HG03460 (cell line): ENCODE data around the gene TAB2.
A peak's percentile ranks its signal among the peaks of the same experiment; 100 is the strongest.
"Not testable (repeated sequence)": the region's sequence is repeated elsewhere in the genome, so short reads cannot be mapped to it uniquely, and the experiment has no call there.

Experiments used
- ATAC-seq: cut with Tn5 transposase; IDR thresholded peaks from one replicate; pipeline ENCODE4 v1.9.1; 2021; ENCODE audit not compliant: unreplicated experiment

TAB2 gene

DNA sequence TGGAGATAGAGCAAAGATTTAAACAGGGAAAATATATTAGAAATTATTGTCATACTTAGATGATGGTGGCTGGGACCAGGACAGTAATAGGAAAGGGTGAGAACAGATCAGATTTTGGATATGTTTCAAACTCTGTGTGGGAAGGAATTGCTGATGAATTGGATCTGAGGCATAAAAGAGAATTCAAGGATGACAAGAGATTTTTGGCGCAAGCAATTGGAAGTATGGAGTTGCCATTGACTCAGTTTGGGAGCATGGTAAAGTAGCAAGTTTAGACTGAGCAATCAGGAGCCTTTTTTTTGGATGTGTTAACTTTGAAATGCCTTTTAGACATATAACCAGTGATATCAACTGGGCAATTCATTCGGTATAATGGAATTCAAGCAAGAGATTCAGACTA, 14.4 kb downstream of the TAB2 start:
- ATAC-seq: no peak

DNA sequence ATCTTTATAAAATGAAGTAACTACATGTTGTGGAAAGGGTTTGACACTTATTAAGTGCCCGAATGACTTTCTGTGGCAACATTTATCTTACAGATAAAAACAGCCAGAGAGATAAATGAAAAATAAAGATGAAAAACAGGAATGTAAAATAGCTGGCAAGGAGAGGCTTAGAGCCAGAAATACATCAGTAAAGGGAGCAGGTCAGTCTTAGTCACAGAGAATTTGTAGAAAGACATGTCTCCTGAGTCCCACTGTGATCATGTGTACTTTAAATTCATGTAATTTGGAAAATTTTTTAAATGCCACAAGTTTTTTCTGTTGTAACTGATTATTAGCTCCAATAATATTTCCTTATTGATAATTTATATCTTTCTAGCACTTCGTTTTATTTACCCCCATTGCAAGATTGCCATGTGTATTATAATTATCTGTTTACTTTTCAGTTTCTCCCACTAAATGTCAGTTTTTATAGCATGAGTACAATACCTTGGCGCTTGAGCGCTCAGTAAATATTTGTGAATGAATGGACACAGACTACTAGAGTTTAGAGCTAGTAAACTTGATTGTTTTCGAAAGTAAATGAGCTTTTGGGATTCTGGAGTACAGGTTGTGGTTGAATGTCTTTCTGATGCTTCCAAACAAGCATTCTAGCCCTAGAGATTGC, 15.2 kb downstream of the TAB2 start:
- no peak for ATAC-seq

DNA sequence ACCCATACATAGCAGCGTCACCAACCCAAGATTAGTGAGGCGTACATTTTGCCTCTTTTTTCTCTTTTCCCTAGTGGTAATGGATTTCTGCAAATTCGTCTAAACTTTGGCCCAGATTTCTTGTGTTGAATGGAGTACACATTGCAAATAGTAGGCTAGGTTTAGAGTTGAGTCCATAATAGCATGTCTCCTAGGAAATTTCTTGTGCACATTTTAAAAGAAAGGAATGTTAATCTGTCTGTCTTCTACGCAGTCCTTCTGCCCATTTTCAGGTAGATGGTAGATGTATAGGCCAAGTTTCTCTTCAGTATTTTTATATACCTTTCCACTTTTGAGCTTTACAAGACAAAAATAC, 15.7 kb downstream of the TAB2 start:
- ATAC-seq: no peak

DNA sequence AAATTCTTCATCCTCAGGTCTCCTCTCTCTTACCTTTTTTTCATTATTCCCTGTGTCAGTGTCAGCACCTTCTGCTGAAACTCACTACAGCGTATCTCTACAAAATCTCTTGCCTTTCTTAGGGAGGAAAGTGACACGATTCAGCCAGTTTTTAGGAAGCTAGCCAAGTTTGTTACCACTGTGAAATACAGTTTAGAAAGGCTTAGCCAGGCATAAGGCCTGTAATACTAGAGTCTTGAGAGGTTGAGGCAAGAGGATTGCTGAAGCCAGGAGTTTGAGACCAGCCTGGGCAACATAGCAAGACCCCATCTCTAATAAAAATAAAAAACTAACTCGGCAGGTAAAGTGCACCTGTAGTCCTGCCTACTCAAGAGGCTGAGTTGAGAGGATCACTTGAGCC, 16.7 kb downstream of the TAB2 start:
- ATAC-seq: no peak

DNA sequence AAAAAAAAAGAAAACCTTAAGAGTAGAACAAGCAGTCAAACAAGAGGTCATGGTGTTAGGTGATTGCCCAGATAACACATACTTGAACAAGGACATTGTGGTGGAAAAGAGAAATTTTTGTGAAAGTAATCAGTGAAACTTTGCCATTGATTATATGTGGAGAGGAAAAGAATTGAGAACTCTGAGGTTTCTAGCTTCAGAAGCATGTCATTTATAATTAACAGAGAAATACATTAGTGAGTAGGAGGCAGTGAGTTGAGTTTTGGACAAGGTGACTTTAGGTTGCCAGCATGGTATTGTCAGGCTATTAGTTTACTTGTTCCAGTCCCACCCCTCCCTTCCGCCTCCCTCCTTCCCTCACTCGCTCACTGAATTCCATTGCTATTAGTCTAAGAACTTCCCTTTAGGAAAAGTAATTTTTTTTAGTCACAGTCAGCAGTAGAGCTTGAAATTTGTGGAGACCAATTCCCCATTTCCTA, 17.2 kb downstream of the TAB2 start:
- no peak for ATAC-seq

DNA sequence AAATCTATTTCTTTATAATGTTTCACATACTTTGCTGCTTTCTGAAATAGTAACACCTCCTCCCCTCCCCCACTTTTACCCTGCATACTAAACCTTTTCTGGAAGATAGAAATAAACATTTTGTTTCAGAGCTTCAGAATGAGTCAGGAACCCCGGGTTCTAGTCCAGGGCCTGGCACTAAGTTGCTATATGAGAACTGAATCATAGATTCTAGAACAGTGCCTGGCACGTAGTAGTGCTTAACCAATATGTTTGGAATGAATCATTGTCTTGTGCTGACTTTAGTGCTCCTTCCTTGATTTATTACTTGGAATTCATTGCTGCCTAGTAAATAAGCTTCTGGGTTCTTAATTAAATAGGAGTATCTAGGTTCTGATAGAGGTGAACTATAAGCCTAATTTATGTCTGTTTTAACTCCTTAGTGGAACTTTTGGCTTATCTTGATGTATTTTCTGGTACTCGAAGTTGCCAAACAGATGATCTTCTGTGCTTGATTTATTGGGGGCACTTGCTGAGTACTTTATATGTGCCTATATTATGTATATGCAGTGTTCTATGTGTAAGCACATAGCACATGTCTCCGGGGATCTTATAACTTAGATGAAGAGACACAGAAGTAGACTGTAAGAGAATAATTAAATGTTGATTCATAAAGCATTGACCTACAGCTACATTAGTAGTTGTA, 18.6 kb downstream of the TAB2 start:
- ATAC-seq: no peak

DNA sequence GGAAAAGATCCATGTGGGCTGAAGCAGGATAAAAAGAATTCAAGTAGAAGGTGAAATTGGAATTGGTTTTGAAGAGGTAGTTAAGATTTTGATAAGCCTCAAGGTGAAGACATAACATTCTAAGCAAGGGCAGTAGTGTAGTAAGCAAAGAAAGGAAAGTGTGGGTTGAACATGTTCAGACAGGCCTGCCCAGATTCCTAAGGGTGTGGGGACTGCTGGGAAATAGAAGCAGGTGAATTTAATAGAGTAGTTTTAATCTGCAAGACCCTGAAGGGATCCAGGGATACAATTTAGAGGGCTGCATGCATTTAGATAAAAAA, 19.1 kb downstream of the TAB2 start:
- ATAC-seq: no peak

DNA sequence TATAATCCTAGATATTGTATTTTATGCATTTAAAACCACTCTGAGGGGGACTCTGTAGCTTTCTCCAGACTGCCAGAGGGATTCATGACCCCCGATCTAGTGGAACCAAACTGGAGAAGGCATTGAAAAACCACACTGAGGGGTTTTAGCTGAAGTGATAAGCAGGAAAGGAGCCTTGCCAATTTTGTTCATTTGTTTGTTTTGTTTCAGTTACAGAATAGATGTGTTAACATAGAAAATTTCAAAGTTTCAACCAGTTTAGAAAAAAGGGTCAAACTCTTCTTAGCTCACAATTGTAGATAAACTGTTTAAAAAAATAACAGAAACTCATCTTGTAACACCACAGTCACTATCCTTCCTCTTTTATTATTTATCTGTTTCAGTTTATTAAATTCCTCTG, 19.8 kb downstream of the TAB2 start:
- ATAC-seq: no peak

DNA sequence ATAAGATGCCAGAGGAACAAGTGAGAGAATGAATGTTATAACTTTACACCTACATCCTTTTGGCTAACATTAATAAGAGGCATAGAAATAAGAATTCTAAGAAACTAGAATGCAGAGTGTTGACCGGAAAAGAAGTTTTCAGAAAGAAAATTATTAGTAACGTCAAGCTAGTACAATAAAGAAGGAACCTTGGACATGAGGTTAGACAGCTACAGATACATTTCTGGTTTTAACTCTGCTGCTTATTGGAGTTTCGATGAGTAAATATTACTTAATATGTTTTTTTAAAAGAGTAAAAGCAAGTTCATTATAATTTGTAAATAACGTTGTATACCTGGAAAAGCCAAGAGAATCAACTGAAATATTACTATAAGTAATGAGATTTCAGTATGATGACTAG, 22.7 kb downstream of the TAB2 start:
- ATAC-seq: no peak

DNA sequence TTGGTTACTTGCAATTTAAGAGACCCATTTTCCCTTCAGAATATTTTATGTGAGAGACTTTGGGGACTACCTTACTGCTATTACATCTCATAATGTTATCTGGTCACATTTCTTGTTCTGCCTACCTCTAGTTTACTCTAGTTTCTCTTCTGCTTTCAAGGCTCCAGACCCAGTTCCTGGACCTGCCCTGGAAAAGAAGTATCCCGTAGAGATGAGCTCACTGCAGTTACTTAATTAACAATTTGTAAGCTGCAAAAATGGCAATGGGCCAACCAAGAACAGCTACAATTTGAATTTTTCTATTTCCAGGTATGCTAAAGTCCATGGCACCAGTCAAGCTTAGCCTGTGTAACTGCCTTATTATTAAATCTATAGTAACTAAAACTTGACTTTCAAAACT, 25.0 kb downstream of the TAB2 start:
- peak; percentile 73 for ATAC-seq

DNA sequence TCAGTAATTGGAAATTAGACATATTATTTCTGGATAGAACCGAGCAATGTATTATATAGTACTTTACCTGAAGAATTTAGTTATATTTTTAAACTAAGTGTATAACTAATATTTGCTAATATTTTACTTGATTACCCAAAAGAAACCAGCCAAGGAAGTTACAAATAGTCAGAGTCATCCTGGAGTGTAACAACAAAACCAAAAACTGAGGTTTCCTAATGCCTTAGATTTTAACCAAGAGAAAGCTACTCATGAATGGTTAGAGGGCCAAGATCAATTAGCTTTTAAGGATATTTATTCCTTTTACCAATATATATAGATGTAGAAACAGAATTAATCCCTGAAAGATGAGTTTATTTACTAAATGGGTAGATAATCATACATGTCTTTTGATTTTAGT, 26.0 kb downstream of the TAB2 start:
- no peak for ATAC-seq

DNA sequence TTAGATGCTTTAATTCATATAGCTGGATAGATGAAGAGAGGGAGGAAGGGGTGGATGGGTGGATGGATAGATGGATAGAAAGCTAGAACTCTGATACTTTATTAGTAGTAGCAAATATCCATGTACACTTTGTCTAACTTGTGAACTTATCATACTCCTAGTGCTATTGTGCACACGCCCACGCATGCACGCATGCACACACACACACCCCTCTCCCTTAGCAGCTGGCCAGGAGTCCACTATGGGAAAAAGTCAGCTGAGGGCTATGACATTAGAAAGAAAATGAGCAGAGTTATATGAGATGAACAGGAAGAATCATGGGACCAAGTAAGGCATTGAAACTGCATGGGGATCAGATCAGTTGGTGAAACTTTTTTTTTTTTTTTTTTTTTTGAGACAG, 28.6 kb downstream of the TAB2 start:
- ATAC-seq: no peak

DNA sequence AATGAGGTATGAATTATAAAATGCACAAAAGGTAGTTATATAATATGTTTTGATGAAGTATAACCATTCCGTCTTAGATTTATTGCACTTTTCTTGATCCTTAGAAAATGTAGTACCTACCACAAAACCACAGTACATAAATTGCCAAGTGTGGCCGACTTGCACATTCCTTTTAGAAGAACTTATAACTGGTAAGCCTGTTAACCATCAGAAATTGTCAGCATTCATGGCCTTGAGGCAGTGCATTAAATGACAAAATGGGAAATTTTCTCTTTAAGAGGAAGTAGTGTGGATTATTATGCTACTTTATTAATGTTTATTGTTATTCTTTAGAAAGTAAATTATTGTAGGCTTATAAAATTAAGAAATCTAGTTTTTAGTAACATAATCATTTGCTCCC, 29.6 kb downstream of the TAB2 start:
- no peak for ATAC-seq

DNA sequence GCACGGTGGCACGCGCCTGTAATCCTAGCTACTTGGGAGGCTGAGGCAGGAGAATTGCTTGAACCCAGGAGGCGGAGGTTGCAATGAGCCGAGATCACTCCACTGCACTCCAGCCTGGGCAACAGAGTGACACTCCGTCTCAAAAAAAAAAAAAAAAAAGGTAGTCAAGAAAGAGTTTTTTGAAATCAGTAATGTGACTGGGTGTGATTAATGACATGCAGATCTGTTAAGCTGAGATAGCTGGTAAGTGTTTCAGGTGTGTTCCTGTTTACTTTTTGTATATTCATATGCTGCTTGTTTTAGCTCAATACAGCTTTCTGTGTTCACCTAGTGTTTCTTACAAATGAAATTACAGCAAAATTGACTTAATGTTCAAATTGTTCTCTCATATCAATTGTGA, 31.8 kb downstream of the TAB2 start:
- ATAC-seq: not testable (repeated sequence)

DNA sequence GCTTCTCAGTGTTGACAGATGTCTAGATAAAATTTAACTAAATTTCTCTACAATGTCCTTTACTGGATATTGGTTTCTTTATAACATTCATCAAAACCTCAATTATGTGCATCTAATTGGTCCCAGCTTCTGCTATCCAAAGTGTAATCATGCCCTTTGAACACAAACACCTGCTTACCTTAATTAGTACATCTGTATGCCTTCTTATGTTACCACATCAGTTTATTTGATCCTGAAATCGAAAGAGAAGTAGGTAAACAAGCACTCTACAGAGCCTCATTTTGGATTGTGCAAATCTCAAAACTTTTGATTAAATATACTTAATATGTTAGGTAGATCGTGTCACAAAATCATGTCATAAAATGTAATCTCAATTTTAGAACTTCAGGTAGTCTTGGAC, 36.5 kb downstream of the TAB2 start:
- no peak for ATAC-seq

DNA sequence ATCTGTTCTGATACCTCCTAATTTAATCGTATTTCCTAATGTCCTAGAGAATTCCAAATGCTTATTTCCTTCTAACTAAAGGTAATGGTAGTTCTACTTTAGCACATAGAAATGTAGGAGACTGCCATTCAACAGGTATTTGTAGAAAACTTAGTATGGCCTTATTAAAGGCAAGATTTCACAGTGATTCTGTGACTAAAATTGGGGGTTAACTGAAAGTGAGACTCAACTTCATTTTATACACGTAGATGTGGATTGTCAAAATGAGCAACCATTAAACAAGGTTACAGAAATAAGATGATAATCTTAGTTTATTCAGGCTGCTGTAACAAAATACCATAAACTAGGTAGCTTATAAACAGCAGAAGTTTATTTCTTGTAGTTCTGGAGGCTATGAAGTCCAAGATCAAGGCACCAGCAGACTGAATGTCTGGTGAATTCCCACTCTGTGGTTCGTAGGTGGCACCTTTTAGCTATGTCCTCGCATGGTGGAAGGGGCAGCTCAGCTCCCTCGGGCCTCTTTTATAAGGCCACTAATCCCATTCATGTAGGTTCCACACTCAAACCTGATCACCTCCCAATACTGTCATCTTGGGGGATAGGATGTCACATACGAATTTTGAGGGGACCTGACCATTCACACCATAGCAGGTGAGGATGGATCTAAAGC, 38.7 kb downstream of the TAB2 start:
- ATAC-seq: no peak

DNA sequence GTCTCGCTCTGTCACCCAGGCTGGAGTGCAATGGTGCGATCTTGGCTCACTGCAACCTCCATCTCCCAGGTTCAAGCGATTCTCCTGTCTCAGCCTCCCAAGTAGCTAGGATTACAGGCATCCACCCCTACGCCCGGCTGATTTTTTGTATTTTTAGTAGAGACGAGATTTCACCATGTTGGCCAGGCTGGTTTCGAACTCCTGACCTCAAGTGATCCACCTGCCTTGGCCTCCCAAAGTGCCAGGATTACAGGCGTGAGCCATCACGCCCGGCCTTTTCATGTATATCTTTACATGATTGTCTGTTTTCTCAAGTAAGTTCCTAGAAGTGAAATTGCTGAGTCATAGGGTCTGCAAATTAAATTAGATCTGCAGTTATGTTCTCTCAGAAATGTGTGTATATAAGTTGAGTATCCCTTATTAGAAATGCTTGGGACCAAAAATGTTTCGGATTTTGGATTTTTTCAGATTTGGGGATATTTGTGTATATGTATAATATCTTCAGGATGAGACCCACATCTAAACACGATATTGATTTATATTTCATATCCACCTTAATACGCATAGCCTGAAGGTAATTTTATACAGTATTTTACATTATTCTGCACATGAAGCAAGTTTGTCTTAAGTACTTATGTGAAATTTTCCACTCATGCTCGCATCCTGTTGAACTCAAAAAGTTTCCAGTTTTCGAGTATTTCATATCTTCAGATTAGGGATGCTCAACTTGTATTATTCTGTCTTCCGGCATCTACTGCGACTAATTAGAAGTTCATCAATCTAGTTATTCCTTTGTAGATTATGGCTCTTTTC, 40.4 kb downstream of the TAB2 start:
- no peak for ATAC-seq

DNA sequence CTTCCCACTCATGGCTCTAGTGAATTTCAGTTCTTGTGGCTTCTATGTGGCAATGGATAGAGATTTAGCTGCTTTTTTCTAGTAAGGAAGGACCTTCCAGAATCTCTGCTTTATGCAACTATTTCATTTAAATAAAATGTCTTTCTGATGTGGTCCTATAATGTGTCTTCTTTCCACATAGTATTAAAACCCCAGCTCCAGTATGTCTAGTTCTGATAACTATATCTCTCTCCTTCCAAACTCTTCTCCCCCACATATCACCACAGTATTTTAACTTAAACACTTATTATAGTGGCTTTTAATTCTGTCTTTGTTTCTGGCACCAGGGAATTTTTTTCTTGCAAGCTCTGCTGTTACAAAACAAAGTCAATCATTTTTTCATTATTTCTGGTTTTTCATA, 41.9 kb downstream of the TAB2 start:
- no peak for ATAC-seq

DNA sequence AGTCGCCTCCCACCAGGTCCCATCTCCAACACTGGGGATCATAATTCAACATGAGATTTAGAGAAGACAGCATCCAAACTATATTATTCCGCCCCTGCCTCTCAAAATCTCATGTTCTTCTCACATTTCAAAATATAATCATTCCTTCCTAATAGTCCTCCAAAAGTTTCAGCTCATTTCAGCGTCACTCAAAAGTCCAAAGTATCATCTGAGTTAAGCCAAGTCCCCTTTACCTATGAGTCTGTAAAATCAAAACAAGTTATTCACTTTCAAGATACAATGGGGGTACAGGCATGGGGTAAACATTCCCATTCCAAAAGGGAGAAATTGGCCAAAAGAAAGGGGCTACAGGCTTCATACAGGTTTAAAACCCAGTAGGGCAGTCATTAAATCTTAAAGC, 43.0 kb downstream of the TAB2 start:
- ATAC-seq: no peak

DNA sequence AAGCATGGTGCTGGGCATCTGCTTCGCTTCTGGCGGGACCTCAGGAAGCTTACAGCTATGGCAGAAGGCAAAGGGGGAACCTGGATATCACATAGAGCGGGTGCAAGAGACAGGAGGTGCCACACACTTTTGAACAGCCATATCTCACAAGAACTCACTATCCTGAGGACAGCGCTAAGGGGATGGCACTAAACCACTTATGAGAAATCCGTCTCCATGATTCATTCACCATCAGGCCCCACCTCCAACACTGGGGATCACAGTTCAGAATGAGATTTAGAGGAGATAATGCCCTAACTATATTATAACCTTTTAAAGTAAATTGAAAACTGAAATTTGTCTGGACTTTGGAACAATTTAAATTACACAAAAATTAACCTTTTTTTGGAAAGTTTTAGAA, 44.8 kb downstream of the TAB2 start:
- no peak for ATAC-seq

DNA sequence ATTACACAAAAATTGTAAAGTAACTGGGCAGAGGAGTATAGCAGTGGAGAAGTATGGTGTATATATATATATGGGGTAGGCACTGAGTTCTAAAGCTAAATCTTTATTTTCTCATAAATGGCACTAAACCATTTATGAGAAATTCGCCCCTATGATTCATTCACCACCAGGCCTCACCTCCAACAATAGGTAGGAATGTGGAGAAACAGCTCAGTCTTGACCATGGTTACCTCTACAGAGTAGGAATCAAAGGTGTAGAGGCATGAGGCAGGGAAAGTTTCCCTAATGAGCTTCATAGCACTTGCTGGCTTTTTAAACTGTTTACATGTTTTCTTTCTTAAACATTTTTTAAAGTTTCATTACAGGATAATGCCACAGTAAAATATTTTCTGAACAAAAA, 45.6 kb downstream of the TAB2 start:
- no peak for ATAC-seq

DNA sequence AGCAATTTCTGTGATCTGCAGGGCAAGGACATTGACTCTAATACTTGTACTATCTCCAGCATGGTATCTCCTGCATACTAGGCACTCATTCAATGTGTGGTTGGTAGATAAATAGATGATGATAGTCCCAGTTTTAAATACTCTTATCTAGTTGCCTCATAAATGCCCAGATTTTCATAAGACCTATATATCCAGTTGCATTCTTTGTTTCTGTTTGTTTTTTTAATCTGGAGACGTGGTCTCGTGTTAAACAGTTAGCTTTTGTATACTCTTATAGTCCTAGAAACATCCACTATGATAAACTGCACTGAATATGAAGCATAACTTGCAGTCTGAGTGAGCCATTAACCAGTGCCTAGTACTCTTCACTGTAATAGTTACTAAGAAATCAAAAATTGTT, 47.0 kb downstream of the TAB2 start:
- no peak for ATAC-seq
